ENCODE measurements around the gene ZNF518B. TPM values are rescaled to one million over a fixed set of nuclear protein-coding genes. Genes with fewer than 3 reads are reported as not detected.

Gene ZNF518B
- total and polyA plus RNA-seq, 2 donors (not counting 3 experiments of a cell fraction or from before 2014, with no cell fraction given): 9.5 to 28.3 TPM

GRCh38 chr4:10504570-10505179 lies 47.4 kb upstream of the ZNF518B start:
- Histone ChIP-seq H3K36me3 (ENCODE audit: control insufficient read depth in 2 of 2, extremely low read depth in 1 of 2, insufficient read depth in 2 of 2, low read length in 2 of 2) (no peaks in the 10 kb centered on the region), H3K27ac (ENCODE audit: insufficient read depth, low read depth, low read length) (no peak overlapping the region), H3K4me3 (replicated peaks in 1 of 3; ENCODE audit: insufficient read depth in 1 of 3, low read depth in 1 of 3, low read length in 3 of 3) (no peak overlapping the region), H4K20me1 (replicated peaks; ENCODE audit: control insufficient read depth, extremely low read depth, insufficient read depth, low read length) (no peaks in the 10 kb centered on the region), H2AFZ (ENCODE audit: low read depth, low read length) (no peak overlapping the region), H3K4me2 (ENCODE audit: insufficient read depth, low read length) (no peak overlapping the region), H3K4me1 (ENCODE audit: control insufficient read depth, extremely low read depth, insufficient read depth, low read length) (no peaks in the 10 kb centered on the region), H3K9me1 (replicated peaks; ENCODE audit: control insufficient read depth, extremely low read depth, insufficient read depth, low read length) (no peaks in the 10 kb centered on the region), H3K27me3 (ENCODE audit: control insufficient read depth in 2 of 2, insufficient read depth in 2 of 2, low read length in 2 of 2) (peaks cover 0 to 2% of the 10 kb centered on the region in 2 experiments), H3K9me3 (replicated peaks; ENCODE audit: control insufficient read depth, insufficient read depth, low read length) (no peaks in the 10 kb centered on the region), H3K79me2 (ENCODE audit: control insufficient read depth, insufficient read depth, low read length) (no peaks in the 10 kb centered on the region), H3K9ac (replicated peaks; ENCODE audit: extremely low read depth, insufficient read depth, low read length) (no peak overlapping the region)
- FAIRE-seq (no peak), DNase-seq (ENCODE audit: low read depth, low spot score) (no peak)
- dilution Hi-C loops (cut with MboI; ENCODE audit: extremely low pct_ligation_motif_present, low sequenced_read_pairs): no loop called here
- BruUV-seq (replicated peaks): no TSS peak
- POLR2A ChIA-PET: no interaction called here
- CTCF ChIA-PET: no interaction called here
- intact Hi-C loops (cut with micrococcal nuclease): no loop called here
- TF ChIP-seq CTCF (IDR thresholded peaks at IDR 0.05; ENCODE audit: extremely low read depth in 1 of 2, insufficient read depth in 1 of 2, low read depth in 1 of 2, low read length in 2 of 2) (no peak), EZH2 (IDR thresholded peaks at IDR 0.05; ENCODE audit: borderline replicate concordance, low read depth, low read length, severe bottlenecking) (no peak), FOS (IDR thresholded peaks at IDR 0.05; ENCODE audit: borderline replicate concordance, insufficient read depth, low read length) (no peak), GATA2 (IDR thresholded peaks at IDR 0.05; ENCODE audit: insufficient read depth, insufficient read length, low read depth, low read length) (no peak), POLR2AphosphoS5 (IDR thresholded peaks at IDR 0.05; ENCODE audit: insufficient read depth, low read depth, low read length) (no peak), MYC (IDR thresholded peaks at IDR 0.05; ENCODE audit: low read depth, low read length) (no peak), JUN (IDR thresholded peaks at IDR 0.05; ENCODE audit: borderline replicate concordance, insufficient read depth, insufficient read length, low read depth) (no peak), POLR2A (IDR thresholded peaks at IDR 0.05; ENCODE audit: low read depth, low read length) (no peak)
- TF ChIP-seq, protein P1, sequence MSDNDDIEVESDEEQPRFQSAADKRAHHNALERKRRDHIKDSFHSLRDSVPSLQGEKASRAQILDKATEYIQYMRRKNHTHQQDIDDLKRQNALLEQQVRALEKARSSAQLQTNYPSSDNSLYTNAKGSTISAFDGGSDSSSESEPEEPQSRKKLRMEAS (IDR thresholded peaks at IDR 0.05; ENCODE audit: insufficient read depth, insufficient read length): no peak

Measured in endothelial cell of umbilical vein (primary cell).